Vagina (tissue), 2 donors: ENCODE results near the gene PELI2.

Experiments
- CTCF ChIP-seq, 3 experiments: fragments of 450-650 bp in 2 of 3; fragments of 200-600 bp in 1 of 3; sonication (generic) in 1 of 3; IDR thresholded peaks; one replicate each; pipeline ENCODE4 v1.5.1; 2017 to 2019; ENCODE audit warnings: antibody characterized with exemption in 3 of 3, mild to moderate bottlenecking in 2 of 3, moderate library complexity in 2 of 3
- POLR2A ChIP-seq, 2 donors: fragments of 450-650 bp; IDR thresholded peaks; one replicate each; pipeline ENCODE4 v1.6.1; 2017; ENCODE audit warnings: antibody characterized with exemption in 2 of 2, mild to moderate bottlenecking in 2 of 2, moderate library complexity in 2 of 2
- POLR2AphosphoS5 ChIP-seq, 2 donors: sonication (generic); formaldehyde crosslinking; IDR thresholded peaks; one replicate each; pipeline ENCODE4 v1.9.0; 2017; ENCODE audit warnings: antibody characterized with exemption in 2 of 2, mild to moderate bottlenecking in 2 of 2, low read depth in 1 of 2; ENCODE audit not compliant: insufficient read depth in 1 of 2

GRCh38 chr14:56243110-56243509, 124.9 kb downstream of the PELI2 start:
- TF ChIP-seq CTCF (IDR thresholded peaks at IDR 0.05) (no peak), POLR2AphosphoS5 (IDR thresholded peaks at IDR 0.05; ENCODE audit: insufficient read depth in 1 of 2, low read depth in 1 of 2) (no peak), POLR2A (IDR thresholded peaks at IDR 0.05) (no peak)
